Body of pancreas (tissue), 4 donors: ENCODE measurements around the gene NELFCD. TPM values are rescaled to one million over a fixed set of nuclear protein-coding genes. Genes with fewer than 3 reads are reported as not detected.

ENCODE experiments used
- ATAC-seq: fragments of 150-250 bp; one replicate; pipeline ENCODE4 v1.9.1; 2016
- DNase-seq, 4 donors: peaks; one replicate each; pipeline ENCODE4 v3.0.0-alpha.2; 2019
- H3K27ac ChIP-seq, 4 donors: fragments of 200-600 bp; sonication (generic); 1 replicate in 3 of 4; 2 replicates in 1 of 4; pipeline versions ENCODE4 v1.5.1 to v1.6.1; 2016 to 2019; ENCODE audit warnings: mild to moderate bottlenecking in 1 of 4, mixed read lengths in 1 of 4, moderate library complexity in 1 of 4
- H3K27me3 ChIP-seq, 2 donors: fragments of 200-600 bp; sonication (generic); one replicate each; pipeline ENCODE4 v1.6.0; 2016; ENCODE audit warnings: mild to moderate bottlenecking in 1 of 2
- H3K36me3 ChIP-seq, 2 donors: fragments of 200-600 bp; sonication (generic); replicated peaks in 1 of 2; 2 replicates each; pipeline ENCODE4 v1.5.1; 2016; ENCODE audit warnings: low read depth in 2 of 2; ENCODE audit not compliant: insufficient read depth in 1 of 2
- H3K4me1 ChIP-seq: fragments of 200-600 bp; sonication (generic); one replicate; pipeline ENCODE4 v1.6.0; 2016
- H3K4me3 ChIP-seq, 2 donors: fragments of 200-600 bp; sonication (generic); 1 replicate in 1 of 2; 2 replicates in 1 of 2; pipeline ENCODE4 v1.5.1; 2016 to 2019
- H3K9me3 ChIP-seq, 3 donors: fragments of 200-600 bp; sonication (generic); 1 replicate in 2 of 3; 2 replicates in 1 of 3; pipeline ENCODE4 v1.5.1; 2016
- POLR2A ChIP-seq, 3 donors: fragments of 450-650 bp; IDR thresholded peaks; one replicate each; pipeline ENCODE4 v1.6.1; 2016; ENCODE audit warnings: antibody characterized with exemption in 3 of 3, mild to moderate bottlenecking in 2 of 3
- WGBS, 2 donors: methylation state at CpG; one replicate each; pipeline ENCODE4 v1.1.5; 2017; 5-methylcytosine and 5-hydroxymethylcytosine counted together
- intact Hi-C: fragments of 100-400 bp; cut with DNase I; formaldehyde crosslinking; loops from one replicate; pipeline ENCODE4 v1.15.1; 2023
- total RNA-seq, 2 donors: library from RNA; depleted of rRNA; stranded (reverse); fragments of >200 nt; gene quantifications; one replicate each; pipeline ENCODE4 v1.1.0, GENCODE V29; 2016
- TF ChIP-seq, protein P1 (sequence below), 7 experiments: fragments of 450-650 bp in 4 of 7; fragments of 200-600 bp in 3 of 7; sonication (generic) in 3 of 7; IDR thresholded peaks; one replicate each; pipeline ENCODE4 v1.5.1; 2016 to 2019; ENCODE audit warnings: antibody characterized with exemption in 7 of 7

Gene NELFCD
- total RNA-seq, 2 donors from 2014 or later, result 35.9 to 45.9 TPM

DNA sequence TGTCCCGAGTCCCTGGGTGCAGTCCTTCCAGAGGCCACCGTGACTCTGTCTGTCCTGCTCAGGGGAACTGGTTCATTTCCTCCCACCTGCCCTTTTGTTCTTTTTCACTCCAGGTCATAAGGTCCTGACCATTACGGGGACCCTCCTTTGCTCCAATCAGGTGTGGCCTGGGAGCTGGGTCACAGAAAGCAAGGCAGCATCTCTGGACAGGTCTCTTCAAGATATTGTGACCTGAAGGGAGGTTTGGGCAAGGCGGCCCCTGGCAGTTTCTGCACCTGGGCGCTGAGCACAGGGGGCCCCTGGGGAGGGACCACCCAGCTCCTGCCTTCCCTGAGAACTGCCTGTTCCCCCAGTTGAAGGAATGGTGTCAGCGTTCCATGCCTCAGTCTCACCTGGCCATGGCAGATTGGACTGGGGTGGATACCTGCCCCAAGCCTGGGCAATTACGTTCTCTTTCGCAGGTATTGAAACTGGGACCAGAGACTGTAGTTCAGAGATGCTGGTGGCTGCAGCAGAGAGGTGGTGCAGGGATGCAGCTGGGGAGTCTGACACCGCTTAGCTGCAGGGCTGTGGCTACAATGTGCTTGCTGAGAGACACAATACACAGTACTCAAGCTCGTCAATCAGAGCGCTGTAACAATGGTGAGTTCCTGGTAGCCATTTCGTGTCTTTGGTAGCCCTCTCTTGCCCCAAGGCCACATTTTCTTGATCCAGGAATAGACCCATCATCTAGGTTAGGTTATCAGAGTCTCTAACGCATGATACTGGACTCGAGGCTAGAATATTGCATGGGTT is 15.6 kb upstream of the NELFCD start:
- 70 to 71% methylated on average over 9 to 14 of the region's 14 CpGs for WGBS, 2 donors
- no peaks in the 10 kb centered on the region for H3K36me3 ChIP-seq

DNA sequence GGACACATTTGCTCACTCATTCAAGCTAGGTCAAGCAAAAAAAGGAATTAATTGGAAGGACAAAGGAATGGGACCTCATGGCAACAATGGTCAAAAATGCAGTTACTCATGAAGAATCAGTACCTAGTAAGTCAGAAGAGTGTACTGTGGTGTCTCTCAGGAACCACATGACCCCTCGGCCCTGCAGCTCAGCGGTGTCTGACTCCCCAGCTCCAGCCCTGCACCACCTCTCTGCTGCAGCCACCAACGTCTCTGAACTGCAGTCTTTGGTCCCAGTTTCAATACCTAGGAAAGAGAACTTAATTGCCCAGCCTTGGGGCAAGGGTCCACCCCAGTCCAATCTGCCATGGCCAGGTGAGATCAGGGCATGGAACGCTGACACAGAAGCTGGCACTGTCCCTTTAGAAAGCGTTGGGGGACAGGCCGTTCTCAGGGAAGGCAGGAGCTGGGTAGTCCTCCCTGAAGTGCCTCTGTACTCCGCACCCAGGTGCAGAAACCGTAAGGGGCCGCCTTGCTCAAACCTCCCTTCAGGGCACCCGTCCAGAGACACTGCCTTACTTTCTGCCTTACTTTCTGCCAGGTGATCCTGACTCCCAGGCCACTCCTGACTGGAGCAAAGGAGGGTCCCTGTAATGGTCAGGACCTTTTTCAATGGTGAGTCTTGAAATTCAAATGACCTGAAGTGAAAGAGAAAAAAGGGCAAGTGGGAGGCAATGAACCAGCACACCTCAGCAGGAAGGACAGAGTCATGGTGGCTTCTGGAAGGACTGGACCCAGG is 13.2 kb upstream of the NELFCD start:
- no peak for ATAC-seq
- no peaks in the 10 kb centered on the region for H3K36me3 ChIP-seq
- no peak for TF ChIP-seq POLR2A (IDR thresholded peaks at IDR 0.05)
- TF ChIP-seq, protein P1, sequence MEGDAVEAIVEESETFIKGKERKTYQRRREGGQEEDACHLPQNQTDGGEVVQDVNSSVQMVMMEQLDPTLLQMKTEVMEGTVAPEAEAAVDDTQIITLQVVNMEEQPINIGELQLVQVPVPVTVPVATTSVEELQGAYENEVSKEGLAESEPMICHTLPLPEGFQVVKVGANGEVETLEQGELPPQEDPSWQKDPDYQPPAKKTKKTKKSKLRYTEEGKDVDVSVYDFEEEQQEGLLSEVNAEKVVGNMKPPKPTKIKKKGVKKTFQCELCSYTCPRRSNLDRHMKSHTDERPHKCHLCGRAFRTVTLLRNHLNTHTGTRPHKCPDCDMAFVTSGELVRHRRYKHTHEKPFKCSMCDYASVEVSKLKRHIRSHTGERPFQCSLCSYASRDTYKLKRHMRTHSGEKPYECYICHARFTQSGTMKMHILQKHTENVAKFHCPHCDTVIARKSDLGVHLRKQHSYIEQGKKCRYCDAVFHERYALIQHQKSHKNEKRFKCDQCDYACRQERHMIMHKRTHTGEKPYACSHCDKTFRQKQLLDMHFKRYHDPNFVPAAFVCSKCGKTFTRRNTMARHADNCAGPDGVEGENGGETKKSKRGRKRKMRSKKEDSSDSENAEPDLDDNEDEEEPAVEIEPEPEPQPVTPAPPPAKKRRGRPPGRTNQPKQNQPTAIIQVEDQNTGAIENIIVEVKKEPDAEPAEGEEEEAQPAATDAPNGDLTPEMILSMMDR (IDR thresholded peaks at IDR 0.05), result no peak

More for the DNA sequence above, 15.6 kb upstream of the NELFCD start:
- Histone ChIP-seq H3K9me3 (peaks cover 0 to 5% (median 0%) of the 10 kb centered on the region in 3 donors), H3K4me3 (no peak overlapping the region), H3K27ac (no peak overlapping the region), H3K27me3 (no peaks in the 10 kb centered on the region), H3K4me1 (no peaks in the 10 kb centered on the region)
- DNase-seq, result no peak
- intact Hi-C loops, result no loop called here
- TF ChIP-seq, protein P1 (IDR thresholded peaks at IDR 0.05), result no peak
- TF ChIP-seq POLR2A (IDR thresholded peaks at IDR 0.05), result no peak
- ATAC-seq, result no peak

GRCh38 chr20:58969439-58969838 is 11.6 kb upstream of the NELFCD start:
- no peaks in the 10 kb centered on the region for H3K27me3 ChIP-seq
- ATAC-seq (no peak), DNase-seq (no peak)
- H3K27ac ChIP-seq, result no peak overlapping the region
- intact Hi-C loops, result no loop called here
- H3K9me3 ChIP-seq, result peaks cover 0 to 5% (median 0%) of the 10 kb centered on the region in 3 donors
- no peak for TF ChIP-seq POLR2A (IDR thresholded peaks at IDR 0.05)
- no peaks in the 10 kb centered on the region for H3K36me3 ChIP-seq
- 51 to 89% methylated on average over 2 of the region's 2 CpGs for WGBS, 2 donors
- no peak overlapping the region for H3K4me3 ChIP-seq
- no peaks in the 10 kb centered on the region for H3K4me1 ChIP-seq

More for the DNA sequence above, 13.2 kb upstream of the NELFCD start:
- 70 to 81% methylated on average over 8 to 10 of the region's 10 CpGs for WGBS, 2 donors
- Histone ChIP-seq H3K4me3 (no peak overlapping the region), H3K27me3 (no peaks in the 10 kb centered on the region), H3K9me3 (peaks cover 0 to 5% (median 0%) of the 10 kb centered on the region in 3 donors), H3K4me1 (no peaks in the 10 kb centered on the region), H3K27ac (no peak overlapping the region)
- DNase-seq, result no peak
- intact Hi-C loops, result no loop called here

GRCh38 chr20:58970146-58970545 is 10.9 kb upstream of the NELFCD start:
- 61 to 77% methylated on average over 1 of the region's 1 CpG for WGBS, 2 donors
- H3K27ac ChIP-seq, result no peak overlapping the region
- H3K4me1 ChIP-seq, result no peaks in the 10 kb centered on the region
- TF ChIP-seq, protein P1 (IDR thresholded peaks at IDR 0.05), result no peak
- TF ChIP-seq POLR2A (IDR thresholded peaks at IDR 0.05), result no peak
- H3K36me3 ChIP-seq, result no peaks in the 10 kb centered on the region
- intact Hi-C loops, result loop anchor here (10.0 kb wide), 1 partner anchor 55 kb away; no protein-coding TSS in a partner anchor
- peaks cover 0 to 5% (median 0%) of the 10 kb centered on the region in 3 donors for H3K9me3 ChIP-seq
- no peak overlapping the region for H3K4me3 ChIP-seq
- ATAC-seq (no peak), DNase-seq (no peak)
- H3K27me3 ChIP-seq, result no peaks in the 10 kb centered on the region

DNA sequence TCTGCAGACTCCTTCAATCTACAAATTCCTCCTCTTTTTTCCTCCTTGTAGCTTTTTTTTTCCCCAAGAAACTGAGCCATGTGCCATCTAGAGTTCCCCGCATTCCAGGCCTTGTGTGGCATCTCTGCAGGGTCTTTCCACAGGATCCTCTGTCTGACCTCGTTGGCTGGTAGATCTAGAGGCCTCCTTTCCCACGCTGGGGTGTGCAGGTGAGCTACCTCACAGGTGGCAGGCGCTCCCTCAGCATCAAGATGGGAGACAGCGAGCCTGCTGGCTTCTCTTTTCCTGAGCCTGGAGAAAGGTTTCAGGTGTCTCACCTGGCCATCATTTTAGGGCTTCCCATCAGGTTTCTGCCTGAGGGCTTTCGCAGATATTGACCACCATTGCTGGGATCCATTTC is 9.6 kb upstream of the NELFCD start:
- no peak for TF ChIP-seq POLR2A (IDR thresholded peaks at IDR 0.05)
- TF ChIP-seq, protein P1 (IDR thresholded peaks at IDR 0.05), result no peak
- Histone ChIP-seq H3K4me3 (no peak overlapping the region), H3K27ac (no peak overlapping the region), H3K4me1 (no peaks in the 10 kb centered on the region), H3K27me3 (no peaks in the 10 kb centered on the region), H3K9me3 (peaks cover 0 to 5% (median 0%) of the 10 kb centered on the region in 3 donors), H3K36me3 (no peaks in the 10 kb centered on the region)
- intact Hi-C loops, result loop anchor here (10.0 kb wide), 1 partner anchor 57 kb away; no protein-coding TSS in a partner anchor
- WGBS, 2 donors, result 76 to 87% methylated on average over 6 of the region's 6 CpGs
- ATAC-seq, result no peak
- no peak for DNase-seq
